Omental fat pad (tissue), 4 donors: ENCODE results near the gene SCN9A. TPM values are rescaled to one million over a fixed set of nuclear protein-coding genes. Genes with fewer than 3 reads are reported as not detected.
"Not testable (repeated sequence)": the region's sequence is repeated elsewhere in the genome, so short reads cannot be mapped to it uniquely, and the experiment has no call there.

Experiments used
- ATAC-seq: fragments of 150-250 bp; one replicate; pipeline ENCODE4 v1.9.1; 2016; ENCODE audit warnings: mild to moderate bottlenecking, moderate library complexity; ENCODE audit not compliant: low FRiP score
- DNase-seq: peaks from one replicate; pipeline ENCODE4 v3.0.0-alpha.2; 2019; ENCODE audit warnings: low spot score
- total RNA-seq, 4 donors: library from RNA; depleted of rRNA; stranded (reverse); fragments of >200 nt; gene quantifications; one replicate each; pipeline ENCODE4 v1.1.0, GENCODE V29; 2016
- TF ChIP-seq, protein P1 (sequence below), 3 donors: fragments of 450-650 bp; IDR thresholded peaks; one replicate each; pipeline ENCODE4 v1.5.1; 2016 to 2017; ENCODE audit warnings: antibody characterized with exemption in 3 of 3, mild to moderate bottlenecking in 3 of 3, moderate library complexity in 2 of 3

Gene SCN9A
- total RNA-seq, 4 donors from 2014 or later: 6.0 to 13.9 (median 7.1) TPM

DNA sequence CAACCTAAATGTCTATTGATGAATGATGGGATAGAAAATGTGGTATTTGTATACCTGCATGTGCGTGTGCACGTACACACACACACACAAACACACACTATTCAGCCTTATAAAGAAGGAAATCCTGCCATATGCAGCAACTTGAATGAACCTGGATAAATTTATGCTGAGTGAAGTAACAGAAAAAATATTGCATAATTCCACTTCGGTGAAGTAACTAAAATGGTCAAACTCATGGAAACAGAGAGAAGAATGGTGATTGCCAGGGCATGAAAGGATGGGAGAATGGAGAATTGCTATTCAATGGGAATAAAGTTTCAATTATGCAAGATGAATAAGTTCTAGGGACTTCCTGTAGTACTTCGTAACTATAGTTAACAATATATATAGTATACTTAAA is 152.4 kb downstream of the SCN9A start:
- no peak for DNase-seq
- ATAC-seq: no peak
- TF ChIP-seq, protein P1, sequence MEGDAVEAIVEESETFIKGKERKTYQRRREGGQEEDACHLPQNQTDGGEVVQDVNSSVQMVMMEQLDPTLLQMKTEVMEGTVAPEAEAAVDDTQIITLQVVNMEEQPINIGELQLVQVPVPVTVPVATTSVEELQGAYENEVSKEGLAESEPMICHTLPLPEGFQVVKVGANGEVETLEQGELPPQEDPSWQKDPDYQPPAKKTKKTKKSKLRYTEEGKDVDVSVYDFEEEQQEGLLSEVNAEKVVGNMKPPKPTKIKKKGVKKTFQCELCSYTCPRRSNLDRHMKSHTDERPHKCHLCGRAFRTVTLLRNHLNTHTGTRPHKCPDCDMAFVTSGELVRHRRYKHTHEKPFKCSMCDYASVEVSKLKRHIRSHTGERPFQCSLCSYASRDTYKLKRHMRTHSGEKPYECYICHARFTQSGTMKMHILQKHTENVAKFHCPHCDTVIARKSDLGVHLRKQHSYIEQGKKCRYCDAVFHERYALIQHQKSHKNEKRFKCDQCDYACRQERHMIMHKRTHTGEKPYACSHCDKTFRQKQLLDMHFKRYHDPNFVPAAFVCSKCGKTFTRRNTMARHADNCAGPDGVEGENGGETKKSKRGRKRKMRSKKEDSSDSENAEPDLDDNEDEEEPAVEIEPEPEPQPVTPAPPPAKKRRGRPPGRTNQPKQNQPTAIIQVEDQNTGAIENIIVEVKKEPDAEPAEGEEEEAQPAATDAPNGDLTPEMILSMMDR (IDR thresholded peaks at IDR 0.05): no peak

GRCh38 chr2:166211079-166211478 is 164.7 kb downstream of the SCN9A start:
- ATAC-seq: no peak
- TF ChIP-seq, protein P1 (IDR thresholded peaks at IDR 0.05): no peak
- no peak for DNase-seq

DNA sequence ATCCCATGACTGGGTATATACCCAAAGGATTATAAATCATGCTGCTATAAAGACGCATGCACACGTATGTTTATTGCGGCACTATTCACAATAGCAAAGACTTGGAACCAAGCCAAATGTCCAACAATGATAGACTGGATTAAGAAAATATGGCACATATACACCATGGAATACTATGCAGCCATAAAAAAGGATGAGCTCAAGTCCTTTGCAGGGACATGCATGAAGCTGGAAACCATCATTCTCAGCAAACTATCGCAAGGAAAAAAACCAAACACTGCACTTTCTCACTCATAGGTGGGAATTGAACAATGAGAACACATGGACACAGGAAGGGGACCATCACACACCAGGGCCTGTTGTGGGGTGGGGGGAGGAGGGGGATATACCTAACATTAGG is 165.8 kb downstream of the SCN9A start:
- not testable (repeated sequence) for ATAC-seq, DNase-seq

DNA sequence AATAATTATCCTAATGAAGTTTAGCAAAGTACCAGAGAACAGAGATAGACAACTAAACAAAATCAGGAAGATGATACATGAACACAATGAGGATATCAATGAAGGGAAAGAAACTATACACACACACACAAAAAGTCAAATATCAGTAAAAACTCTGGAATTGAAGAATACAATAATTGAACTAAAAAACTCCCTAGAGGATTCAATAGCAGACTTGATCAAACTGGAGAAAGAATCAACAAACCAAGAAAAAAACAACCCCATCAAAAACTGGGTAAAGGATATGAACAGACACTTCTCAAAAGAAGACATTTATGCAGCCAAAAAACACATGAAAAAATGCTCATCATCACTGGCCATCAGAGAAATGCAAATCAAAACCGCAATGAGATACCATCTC is 166.4 kb downstream of the SCN9A start:
- not testable (repeated sequence) for ATAC-seq, DNase-seq

DNA sequence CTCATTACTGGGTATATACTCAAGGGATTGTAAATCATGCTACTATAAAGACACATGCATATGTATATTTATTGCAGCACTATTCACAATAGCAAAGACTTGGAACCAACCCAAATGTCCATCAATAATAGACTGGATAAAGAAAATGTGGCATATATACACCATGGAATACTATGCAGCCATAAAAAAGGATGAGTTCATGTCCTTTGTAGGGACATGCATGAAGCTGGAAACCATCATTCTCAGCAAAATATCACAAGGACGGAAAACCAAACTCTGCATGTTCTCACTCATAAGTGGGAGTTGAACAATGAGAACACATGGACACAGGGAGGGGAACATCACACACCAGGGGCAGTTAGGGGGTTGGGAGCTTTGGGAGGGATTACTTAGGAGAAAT is 169.6 kb downstream of the SCN9A start:
- not testable (repeated sequence) for ATAC-seq, DNase-seq

GRCh38 chr2:166202778-166203177 is 173.0 kb downstream of the SCN9A start:
- ATAC-seq (no peak), DNase-seq (no peak)
- TF ChIP-seq, protein P1 (IDR thresholded peaks at IDR 0.05): no peak

- ATAC-seq: no peak
- TF ChIP-seq, protein P1 (IDR thresholded peaks at IDR 0.05): no peak
- DNase-seq: no peak
These were observed 178.3 kb downstream of the SCN9A start for GRCh38 chr2:166197446-166197845.

GRCh38 chr2:166193407-166193806 is 182.3 kb downstream of the SCN9A start:
- DNase-seq: no peak

DNA sequence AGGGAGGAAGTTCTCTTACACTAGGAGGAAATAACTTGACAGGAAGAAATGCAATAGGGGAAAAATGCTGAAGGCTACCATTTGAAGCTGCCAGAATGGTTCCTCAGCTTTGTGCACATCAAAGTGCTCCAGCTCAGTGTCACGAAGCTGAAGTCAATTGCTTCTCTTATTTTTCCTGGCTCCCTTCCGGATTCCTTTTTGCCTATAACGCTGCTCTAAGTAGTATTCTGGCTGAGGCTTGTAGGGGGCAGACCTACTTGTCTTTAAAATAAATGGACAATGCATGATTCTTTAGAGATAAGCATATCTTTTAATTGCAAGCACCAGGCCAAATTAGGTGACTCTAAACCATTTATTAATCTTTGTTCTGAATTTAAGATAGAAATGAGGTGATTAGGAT is 187.7 kb downstream of the SCN9A start:
- TF ChIP-seq, protein P1 (IDR thresholded peaks at IDR 0.05): no peak
- DNase-seq (no peak), ATAC-seq (no peak)

More at GRCh38 chr2:166193407-166193806, 182.3 kb downstream of the SCN9A start:
- no peak for ATAC-seq
- TF ChIP-seq, protein P1 (IDR thresholded peaks at IDR 0.05): no peak
